Measurements from ENCODE around the gene ZNF2. TPM values are rescaled to one million over a fixed set of nuclear protein-coding genes. Genes with fewer than 3 reads are reported as not detected.

The ZNF2 gene
- total RNA-seq, 1 experiment from 2014 or later, result 3.8 TPM

DNA sequence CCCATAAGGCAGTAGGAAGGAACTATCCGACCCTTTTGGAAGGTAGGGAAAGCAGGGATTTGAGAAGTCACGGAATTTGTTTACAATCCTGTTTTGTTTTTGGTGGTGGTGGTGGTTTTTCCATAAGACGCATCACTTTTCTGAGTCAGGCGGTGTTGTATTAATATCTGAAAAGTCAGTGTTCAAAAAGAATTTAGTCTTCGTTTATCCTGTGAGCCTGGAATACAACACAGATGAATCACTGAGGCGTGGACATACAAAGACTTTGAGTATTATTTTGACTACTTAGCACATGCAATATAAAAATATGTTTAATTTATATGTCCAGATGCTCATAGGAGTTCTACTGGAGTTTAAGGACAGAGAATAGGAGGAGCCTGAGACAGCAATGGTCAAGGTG lies 42.5 kb downstream of the ZNF2 start:
- Histone ChIP-seq H3K36me3 (ENCODE audit: insufficient read depth, low read length) (no peaks in the 10 kb centered on the region; the same call in 1 of the 2 replicates), H3K4me1 (ENCODE audit: low read length) (peaks cover 14% of the 10 kb centered on the region), H3K9me3 (ENCODE audit: low read length) (peaks cover 10% of the 10 kb centered on the region), H3K4me2 (ENCODE audit: low read depth, low read length, poor library complexity, severe bottlenecking) (peak overlapping the region; percentile 74), H3K9me2 (replicated peaks; ENCODE audit: insufficient read depth, low read length) (no peaks in the 10 kb centered on the region), H3K4me3 (ENCODE audit: low read length) (peak overlapping the region; percentile 69), H4K20me1 (ENCODE audit: insufficient read depth, low read depth, low read length) (no peaks in the 10 kb centered on the region), H3K9ac (ENCODE audit: low read length) (no peak overlapping the region), H3K27ac (ENCODE audit: low read length) (no peak overlapping the region), H2AFZ (ENCODE audit: low read length) (peak overlapping the region; percentile 79), H3K79me2 (ENCODE audit: low read length) (no peaks in the 10 kb centered on the region), H3K27me3 (ENCODE audit: low read length) (no peaks in the 10 kb centered on the region)
- DNase-seq, result no peak

DNA sequence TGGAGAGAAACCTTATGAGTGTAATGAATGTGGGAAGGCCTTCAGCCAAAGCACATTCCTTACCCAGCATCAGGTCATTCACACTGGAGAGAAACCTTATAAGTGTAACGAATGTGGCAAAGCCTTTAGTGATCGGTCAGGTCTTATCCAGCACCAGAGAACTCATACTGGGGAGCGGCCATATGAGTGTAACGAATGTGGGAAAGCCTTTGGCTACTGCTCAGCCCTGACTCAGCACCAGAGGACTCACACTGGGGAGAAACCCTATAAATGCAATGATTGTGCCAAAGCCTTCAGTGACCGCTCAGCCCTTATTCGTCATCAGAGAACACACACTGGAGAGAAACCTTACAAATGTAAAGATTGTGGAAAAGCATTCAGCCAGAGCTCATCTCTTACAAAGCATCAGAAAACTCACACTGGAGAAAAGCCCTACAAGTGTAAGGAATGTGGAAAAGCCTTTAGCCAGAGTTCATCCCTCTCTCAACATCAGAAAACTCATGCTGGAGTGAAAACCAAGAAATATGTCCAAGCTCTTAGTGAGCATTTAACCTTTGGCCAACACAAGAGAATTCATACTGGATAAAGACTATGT lies 49.5 kb downstream of the ZNF2 start:
- no peak overlapping the region for H3K4me3 ChIP-seq (ENCODE audit: low read length)
- no peaks in the 10 kb centered on the region for H3K4me1 ChIP-seq (ENCODE audit: low read length)
- H3K9ac ChIP-seq (ENCODE audit: low read length), result no peak overlapping the region
- H3K9me3 ChIP-seq (ENCODE audit: low read length), result peaks cover 62% of the 10 kb centered on the region
- H3K79me2 ChIP-seq (ENCODE audit: low read length), result no peaks in the 10 kb centered on the region
- no peaks in the 10 kb centered on the region for H4K20me1 ChIP-seq (ENCODE audit: insufficient read depth, low read depth, low read length)
- H3K27me3 ChIP-seq (ENCODE audit: low read length), result no peaks in the 10 kb centered on the region
- H2AFZ ChIP-seq (ENCODE audit: low read length), result no peak overlapping the region
- H3K36me3 ChIP-seq (ENCODE audit: insufficient read depth, low read length), result no peaks in the 10 kb centered on the region; the same call in 1 of the 2 replicates
- H3K9me2 ChIP-seq (replicated peaks; ENCODE audit: insufficient read depth, low read length), result no peaks in the 10 kb centered on the region
- no peak for DNase-seq
- no peak overlapping the region for H3K27ac ChIP-seq (ENCODE audit: low read length)
- H3K4me2 ChIP-seq (ENCODE audit: low read depth, low read length, poor library complexity, severe bottlenecking), result no peak overlapping the region

DNA sequence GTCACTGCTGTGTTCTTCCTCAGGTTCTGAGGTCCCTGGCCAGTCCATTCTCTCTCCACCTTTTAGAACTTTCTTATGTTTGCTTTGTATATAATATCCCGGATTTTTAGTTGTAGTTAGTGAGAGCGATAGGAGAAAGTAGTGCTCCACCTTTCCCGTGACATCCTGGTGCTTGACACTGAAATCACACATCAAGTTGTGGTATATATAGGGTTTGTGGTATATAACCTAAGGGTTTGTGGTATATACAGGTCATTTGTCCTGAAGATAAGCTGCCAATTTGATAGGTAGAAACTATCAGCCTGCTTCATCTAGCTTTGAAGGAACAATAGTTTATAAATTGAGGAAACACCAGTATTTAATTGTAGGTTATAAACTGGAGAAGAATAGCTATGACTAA lies 54.8 kb downstream of the ZNF2 start:
- H3K4me3 ChIP-seq (ENCODE audit: low read length), result no peak overlapping the region
- H3K9me3 ChIP-seq (ENCODE audit: low read length), result peaks cover 33% of the 10 kb centered on the region

DNA sequence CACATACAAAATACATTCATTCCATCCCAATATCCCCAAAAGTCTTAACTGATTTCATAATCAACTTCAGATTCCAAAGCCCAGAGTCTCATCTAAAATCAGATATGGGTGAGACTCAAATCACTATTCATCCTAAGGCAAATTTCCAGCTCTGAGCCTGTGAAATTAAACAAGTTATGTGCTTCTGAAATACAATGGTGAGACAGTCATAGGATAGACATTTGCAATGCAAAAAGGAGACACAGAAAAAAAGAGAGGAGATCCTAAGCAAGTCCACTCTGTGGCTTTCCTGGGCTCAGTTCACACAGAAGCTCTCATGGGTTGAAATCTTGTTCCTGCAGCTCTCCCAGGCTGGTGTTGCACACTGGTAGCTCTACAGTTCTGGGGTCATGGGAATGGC lies 60.0 kb downstream of the ZNF2 start:
- no peaks in the 10 kb centered on the region; the same call in 1 of the 2 replicates for H3K27me3 ChIP-seq (ENCODE audit: low read length)
- no peaks in the 10 kb centered on the region for H3K9me2 ChIP-seq (replicated peaks; ENCODE audit: insufficient read depth, low read length)
- no peak overlapping the region for H3K4me2 ChIP-seq (ENCODE audit: low read depth, low read length, poor library complexity, severe bottlenecking)
- H3K9me3 ChIP-seq (ENCODE audit: low read length), result peaks cover 4% of the 10 kb centered on the region; the same call in 1 of the 2 replicates
- H2AFZ ChIP-seq (ENCODE audit: low read length), result no peak overlapping the region
- H4K20me1 ChIP-seq (ENCODE audit: insufficient read depth, low read depth, low read length), result no peaks in the 10 kb centered on the region
- no peak overlapping the region for H3K27ac ChIP-seq (ENCODE audit: low read length)
- H3K36me3 ChIP-seq (ENCODE audit: insufficient read depth, low read length), result no peaks in the 10 kb centered on the region
- no peak for DNase-seq
- no peak overlapping the region for H3K4me3 ChIP-seq (ENCODE audit: low read length)
- H3K4me1 ChIP-seq (ENCODE audit: low read length), result no peaks in the 10 kb centered on the region
- H3K9ac ChIP-seq (ENCODE audit: low read length), result no peak overlapping the region
- no peaks in the 10 kb centered on the region for H3K79me2 ChIP-seq (ENCODE audit: low read length)

More for the DNA sequence above, 54.8 kb downstream of the ZNF2 start:
- Histone ChIP-seq H3K4me1 (ENCODE audit: low read length) (no peaks in the 10 kb centered on the region), H3K9ac (ENCODE audit: low read length) (no peak overlapping the region), H3K27me3 (ENCODE audit: low read length) (no peaks in the 10 kb centered on the region; the same call in 1 of the 2 replicates), H3K36me3 (ENCODE audit: insufficient read depth, low read length) (no peaks in the 10 kb centered on the region), H3K4me2 (ENCODE audit: low read depth, low read length, poor library complexity, severe bottlenecking) (no peak overlapping the region), H2AFZ (ENCODE audit: low read length) (no peak overlapping the region), H3K79me2 (ENCODE audit: low read length) (no peaks in the 10 kb centered on the region), H3K27ac (ENCODE audit: low read length) (no peak overlapping the region), H4K20me1 (ENCODE audit: insufficient read depth, low read depth, low read length) (no peaks in the 10 kb centered on the region), H3K9me2 (replicated peaks; ENCODE audit: insufficient read depth, low read length) (no peaks in the 10 kb centered on the region)
- no peak for DNase-seq

DNA sequence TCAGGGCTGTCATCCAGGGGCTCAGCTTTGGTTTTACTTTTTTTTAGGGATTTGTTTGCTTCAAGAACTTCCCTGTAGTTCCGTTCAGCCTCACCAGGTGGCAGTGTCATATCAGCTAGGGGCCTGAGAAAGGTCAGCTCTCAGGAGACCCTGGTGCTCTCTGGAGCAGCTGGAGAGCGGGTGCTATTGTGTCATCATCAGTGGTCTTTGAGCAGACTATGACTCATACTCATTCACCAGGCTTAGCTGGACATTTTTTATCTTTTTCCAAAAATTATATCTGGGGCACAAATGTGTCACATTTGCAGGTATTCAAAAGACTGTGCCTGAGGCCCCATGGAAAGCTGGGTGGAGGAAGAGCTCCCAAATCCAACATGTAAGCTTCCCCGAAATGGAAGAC lies 66.1 kb downstream of the ZNF2 start:
- H3K27ac ChIP-seq (ENCODE audit: low read length), result no peak overlapping the region
- H3K4me3 ChIP-seq (ENCODE audit: low read length), result no peak overlapping the region
- no peaks in the 10 kb centered on the region for H3K79me2 ChIP-seq (ENCODE audit: low read length)
- H3K4me2 ChIP-seq (ENCODE audit: low read depth, low read length, poor library complexity, severe bottlenecking), result no peak overlapping the region
- H3K27me3 ChIP-seq (ENCODE audit: low read length), result no peaks in the 10 kb centered on the region
- no peaks in the 10 kb centered on the region for H4K20me1 ChIP-seq (ENCODE audit: insufficient read depth, low read depth, low read length)
- no peak overlapping the region for H2AFZ ChIP-seq (ENCODE audit: low read length)
- H3K9ac ChIP-seq (ENCODE audit: low read length), result no peak overlapping the region
- peak; percentile 88 for DNase-seq
- no peaks in the 10 kb centered on the region for H3K36me3 ChIP-seq (ENCODE audit: insufficient read depth, low read length)
- H3K9me3 ChIP-seq (ENCODE audit: low read length), result no peaks in the 10 kb centered on the region
- H3K4me1 ChIP-seq (ENCODE audit: low read length), result no peaks in the 10 kb centered on the region
- no peaks in the 10 kb centered on the region for H3K9me2 ChIP-seq (replicated peaks; ENCODE audit: insufficient read depth, low read length)

DNA sequence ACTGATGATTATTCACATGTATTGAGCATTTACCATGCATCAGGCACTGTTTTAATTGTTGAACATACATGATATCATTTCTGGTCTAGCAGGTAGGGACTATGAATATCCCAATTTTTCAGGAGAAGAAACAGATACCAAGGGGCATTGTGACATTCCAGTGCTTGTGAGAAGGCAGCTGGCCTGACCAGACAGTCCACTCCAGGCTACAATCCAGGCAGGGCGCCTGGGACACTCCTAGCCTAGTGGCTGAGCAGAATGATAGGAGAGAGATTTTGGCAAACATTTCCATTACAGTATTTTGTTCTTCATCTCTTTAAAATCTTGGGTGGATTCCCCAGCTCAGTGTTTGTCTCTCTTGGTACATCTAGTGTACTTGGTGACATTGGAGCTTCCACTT lies 66.6 kb downstream of the ZNF2 start:
- Histone ChIP-seq H3K27me3 (ENCODE audit: low read length) (no peaks in the 10 kb centered on the region), H2AFZ (ENCODE audit: low read length) (no peak overlapping the region)

More for the DNA sequence above, 66.6 kb downstream of the ZNF2 start:
- Histone ChIP-seq H3K9ac (ENCODE audit: low read length) (no peak overlapping the region), H3K79me2 (ENCODE audit: low read length) (no peaks in the 10 kb centered on the region), H3K27ac (ENCODE audit: low read length) (no peak overlapping the region), H3K4me1 (ENCODE audit: low read length) (no peaks in the 10 kb centered on the region), H3K4me3 (ENCODE audit: low read length) (no peak overlapping the region), H3K9me2 (replicated peaks; ENCODE audit: insufficient read depth, low read length) (no peaks in the 10 kb centered on the region), H3K4me2 (ENCODE audit: low read depth, low read length, poor library complexity, severe bottlenecking) (no peak overlapping the region), H3K9me3 (ENCODE audit: low read length) (no peaks in the 10 kb centered on the region), H3K36me3 (ENCODE audit: insufficient read depth, low read length) (no peaks in the 10 kb centered on the region), H4K20me1 (ENCODE audit: insufficient read depth, low read depth, low read length) (no peaks in the 10 kb centered on the region)
- DNase-seq, result no peak

Other genes with a start within 250 kb of the ZNF2 start
- not detected in 2 replicates for gene MAL, start 140.1 kb upstream of the ZNF2 start, total RNA-seq (2014; rRNA removed; shearing (Covaris generic); ENCODE audit: low replicate concordance)
- 59.5 and 98.4 TPM in 2 replicates for gene MRPS5, start 44.0 kb upstream of the ZNF2 start, total RNA-seq (2014; rRNA removed; shearing (Covaris generic); ENCODE audit: low replicate concordance)
- 9.5 and 15.0 TPM in 2 replicates for gene ZNF514, start 6.0 kb upstream of the ZNF2 start, total RNA-seq (2014; rRNA removed; shearing (Covaris generic); ENCODE audit: low replicate concordance)
- 1.1 and 3.5 TPM in 2 replicates for gene ZNF892, start 41.7 kb downstream of the ZNF2 start, total RNA-seq (2014; rRNA removed; shearing (Covaris generic); ENCODE audit: low replicate concordance)
- gene PROM2, start 108.6 kb downstream of the ZNF2 start, total RNA-seq (2014; rRNA removed; shearing (Covaris generic); ENCODE audit: low replicate concordance), result 0.07 and 0.72 TPM in 2 replicates
- gene KCNIP3, start 131.5 kb downstream of the ZNF2 start, total RNA-seq (2014; rRNA removed; shearing (Covaris generic); ENCODE audit: low replicate concordance), result 0.18 TPM in 1 of 2 replicates, not detected in the other
- gene FAHD2A, start 236.9 kb downstream of the ZNF2 start, total RNA-seq (2014; rRNA removed; shearing (Covaris generic); ENCODE audit: low replicate concordance), result 22.5 and 34.2 TPM in 2 replicates